Stimulated activated CD4-positive, alpha-beta T cell treated with anti-CD3 and anti-CD28 coated beads, Interleukin-2, amount 100 ng/mL, for 24 hours (primary cell): Measurements from ENCODE around the gene KHDC3L.
"Not testable (repeated sequence)": the region's sequence is repeated elsewhere in the genome, so short reads cannot be mapped to it uniquely, and the experiment has no call there.

Experiments used
- DNase-seq, 2 donors: peaks; one replicate each; pipeline ENCODE4 v3.0.0-alpha.2; 2020

The KHDC3L gene

GRCh38 chr6:73371984-73372383 lies 9.5 kb downstream of the KHDC3L start:
- no peak for DNase-seq

DNA sequence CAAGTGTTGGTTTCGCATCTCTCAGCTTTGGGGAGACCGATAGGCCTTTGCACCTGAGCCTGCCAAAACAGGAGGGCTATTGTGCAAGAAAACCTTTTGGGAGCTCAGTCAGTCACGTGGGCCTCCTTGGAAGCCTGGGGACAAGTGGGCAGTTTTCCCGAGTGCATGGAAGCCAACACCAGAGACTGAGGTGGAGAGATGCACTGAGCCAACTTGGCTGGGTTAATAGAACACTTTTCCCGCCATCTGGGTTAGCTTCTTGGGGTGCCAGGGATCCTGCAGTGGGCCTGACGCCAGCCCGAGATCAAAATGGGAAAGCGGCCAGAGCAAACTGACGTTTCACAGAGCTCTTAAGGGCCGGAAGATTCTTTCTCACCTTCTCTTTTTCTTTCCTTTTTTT lies 10.1 kb downstream of the KHDC3L start:
- no peak for DNase-seq

DNA sequence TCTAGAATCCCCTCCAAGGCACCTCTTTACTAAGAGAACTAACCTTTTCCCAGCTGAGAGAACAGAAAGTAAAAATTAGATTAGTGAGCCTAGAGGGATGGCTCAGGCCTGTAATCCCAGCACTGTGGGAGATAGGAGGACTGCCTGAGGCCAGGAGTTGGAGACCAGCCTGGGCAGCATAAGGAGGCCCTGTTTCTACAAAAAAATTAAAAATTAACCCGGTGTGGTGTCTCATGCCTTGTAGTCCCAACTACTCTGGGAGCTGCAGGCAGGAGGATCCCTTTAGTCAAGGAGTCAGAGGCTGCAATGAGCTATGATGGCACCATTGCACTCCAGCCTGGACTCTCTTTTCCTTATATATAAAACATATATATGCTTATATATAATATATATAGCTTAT lies 12.8 kb downstream of the KHDC3L start:
- DNase-seq: no peak

GRCh38 chr6:73377225-73377624 lies 14.8 kb downstream of the KHDC3L start:
- DNase-seq: no peak

- DNase-seq: not testable (repeated sequence)
These were observed 19.1 kb downstream of the KHDC3L start for GRCh38 chr6:73381531-73381930.

DNA sequence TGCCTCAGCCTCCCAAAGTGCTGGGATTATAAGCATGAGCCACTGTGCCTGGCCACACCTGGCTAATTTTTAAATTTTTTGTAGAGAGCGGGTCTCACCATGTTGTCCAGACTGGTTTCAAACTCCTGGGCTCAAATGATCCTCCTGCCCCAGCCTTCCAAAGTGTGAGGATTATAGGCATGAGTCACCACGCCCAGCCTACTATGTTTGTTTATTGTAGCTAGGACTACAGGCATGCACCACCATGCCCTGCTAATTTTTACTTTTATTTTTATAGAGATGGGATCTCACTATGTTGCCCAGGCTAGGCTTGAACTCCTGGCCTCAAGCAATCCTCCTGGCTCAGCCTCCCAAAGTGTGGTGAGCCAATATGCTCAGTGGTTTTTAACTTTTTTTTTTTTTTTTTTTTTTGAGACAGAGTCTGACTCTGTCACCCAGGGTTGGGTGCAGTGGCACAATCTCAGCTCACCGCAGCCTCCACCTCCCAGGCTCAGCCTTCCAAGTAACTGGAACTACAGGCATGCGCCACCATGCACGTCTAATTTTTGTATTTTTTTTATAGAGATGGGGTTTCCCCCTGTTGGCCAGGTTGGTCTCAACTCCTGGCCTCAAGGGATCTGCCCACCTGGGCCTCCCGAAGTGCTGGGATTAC lies 20.1 kb downstream of the KHDC3L start:
- DNase-seq: no peak

DNA sequence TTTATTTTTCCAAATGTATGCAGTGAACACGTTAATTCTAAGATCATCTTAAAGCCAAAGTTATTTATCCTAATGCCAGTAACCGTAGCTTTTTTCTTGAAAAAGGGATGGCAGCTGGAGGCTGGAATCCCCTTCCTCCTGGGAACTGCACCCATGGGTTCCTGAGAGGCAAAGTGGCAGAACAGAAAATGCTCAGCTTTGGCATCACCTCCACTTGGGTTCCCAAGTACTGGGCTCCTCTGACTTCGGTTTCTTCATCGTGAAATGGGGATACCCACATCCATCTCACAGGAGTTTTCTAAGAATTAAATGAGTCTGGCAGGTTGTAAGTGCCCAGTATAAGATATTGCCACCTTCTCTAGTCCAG lies 26.0 kb downstream of the KHDC3L start:
- no peak for DNase-seq

DNA sequence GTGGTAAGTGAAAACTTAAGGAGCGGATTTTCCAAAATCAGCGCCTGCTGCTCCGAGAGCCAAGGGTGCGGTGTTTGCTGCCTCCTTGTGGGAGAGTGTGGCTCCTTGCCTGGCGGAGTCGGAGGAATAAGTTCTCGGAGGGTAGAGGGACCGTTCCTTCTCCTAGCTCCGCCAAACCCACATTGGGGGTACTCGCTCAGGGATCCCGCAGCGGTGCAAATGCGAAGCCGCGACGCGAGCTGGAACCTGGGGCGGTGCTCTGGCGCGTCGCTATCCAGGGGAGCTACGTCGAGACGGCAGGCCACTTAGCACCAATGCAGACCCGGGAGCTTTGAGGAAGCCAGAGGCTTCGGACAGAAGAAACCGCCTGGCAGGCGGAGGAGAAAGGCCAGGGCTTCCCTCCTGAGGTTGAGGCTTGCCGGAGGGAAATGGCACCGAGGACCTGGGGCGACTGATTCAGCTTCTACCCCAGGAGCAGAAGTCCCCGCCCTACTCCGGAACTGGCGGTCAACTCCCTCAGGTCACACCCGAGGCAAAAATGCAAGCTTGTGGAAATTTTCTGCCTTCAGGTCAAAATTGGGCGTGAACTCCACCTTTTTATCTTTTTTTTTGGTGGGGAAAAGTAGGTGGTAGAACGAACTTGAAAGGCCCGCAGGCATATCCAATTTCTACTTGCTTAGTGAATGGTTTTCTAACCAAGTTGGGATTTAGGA lies 26.5 kb downstream of the KHDC3L start:
- DNase-seq: peak; percentile 58 to 64

GRCh38 chr6:73389854-73390253 lies 27.4 kb downstream of the KHDC3L start:
- no peak for DNase-seq

- no peak for DNase-seq
These were observed 29.2 kb downstream of the KHDC3L start for GRCh38 chr6:73391675-73392074.

- DNase-seq: peak in 1 of 2 donors; percentile 9
These were observed 29.7 kb downstream of the KHDC3L start for GRCh38 chr6:73392188-73392587.

DNA sequence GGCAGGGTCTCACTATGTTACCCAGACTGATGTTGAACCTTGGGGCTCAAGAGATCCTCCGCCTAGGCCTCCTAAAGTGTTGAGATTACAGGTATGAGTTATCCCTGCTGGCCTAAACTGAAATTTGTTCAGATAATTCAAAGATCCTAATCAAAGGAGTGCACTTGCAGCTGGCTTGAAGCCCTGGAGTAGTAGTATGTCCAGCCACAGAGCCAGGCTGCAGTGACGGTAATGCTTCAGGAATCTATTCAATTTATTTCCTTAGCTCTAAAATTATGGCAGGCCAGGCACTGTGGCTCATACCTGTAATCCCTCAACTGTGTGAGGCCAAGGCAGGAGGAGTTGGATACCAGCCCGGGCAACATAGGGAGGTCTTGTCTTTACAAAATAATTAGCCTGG lies 30.8 kb downstream of the KHDC3L start:
- no peak for DNase-seq

DNA sequence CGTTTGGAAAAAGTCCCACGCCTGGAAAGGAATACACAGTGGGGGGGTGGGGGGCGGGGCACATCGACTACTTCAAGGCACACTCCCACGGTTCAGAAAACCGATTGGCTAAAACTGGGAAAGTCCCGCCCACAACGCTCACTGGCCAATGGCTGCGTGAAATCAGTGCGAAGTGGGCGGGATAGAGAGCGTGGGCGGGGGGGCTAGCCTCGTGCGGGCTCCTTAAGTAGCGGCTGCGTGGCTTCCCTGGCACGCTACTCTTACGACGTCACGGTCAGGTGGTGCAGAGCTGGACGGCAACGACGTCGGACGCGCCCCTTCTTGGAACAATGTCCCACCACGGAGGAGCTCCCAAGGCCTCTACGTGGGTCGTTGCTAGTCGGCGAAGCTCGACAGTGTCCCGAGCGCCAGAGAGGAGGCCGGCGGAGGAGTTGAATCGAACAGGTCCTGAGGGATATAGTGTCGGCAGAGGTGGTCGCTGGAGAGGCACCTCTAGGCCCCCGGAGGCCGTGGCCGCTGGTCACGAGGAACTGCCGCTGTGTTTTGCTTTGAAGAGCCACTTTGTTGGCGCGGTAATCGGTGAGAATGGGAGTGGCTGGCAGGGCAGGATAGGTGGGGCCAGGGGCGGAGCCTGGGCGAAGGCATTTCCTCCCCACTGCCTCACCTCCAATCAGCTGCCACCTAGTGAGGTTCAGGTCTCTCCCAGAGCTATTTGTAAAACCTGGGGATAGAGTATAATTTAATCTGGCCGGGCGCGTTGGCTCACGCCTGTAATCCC lies 32.3 kb downstream of the KHDC3L start, which contains the start of gene DDX43:
DDX43 (plus strand) TSS at position 252 of the 778 bp plus-strand sequence; CDS start at position 330, 78 bp downstream.
- DNase-seq: peak; percentile 23 to 47

DNA sequence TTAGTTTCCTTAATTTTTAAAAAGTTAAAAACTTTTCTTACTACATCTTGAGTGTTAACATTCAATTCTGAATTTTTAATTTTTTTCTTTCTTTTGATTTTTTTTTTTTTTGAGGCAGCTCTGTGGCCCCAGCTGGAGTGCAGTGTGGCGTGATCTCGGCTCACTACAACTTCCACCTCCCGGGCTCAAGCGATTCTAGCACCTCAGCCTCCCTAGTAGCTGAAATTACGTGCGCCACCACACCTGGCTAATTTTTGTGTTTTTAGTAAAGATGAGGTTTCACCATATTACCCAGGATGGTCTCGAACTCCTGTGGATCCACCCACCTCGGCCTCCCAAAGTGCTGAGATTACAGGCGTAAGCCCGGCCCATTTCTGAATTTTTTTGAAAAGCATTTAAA lies 33.4 kb downstream of the KHDC3L start:
- DNase-seq: no peak

DNA sequence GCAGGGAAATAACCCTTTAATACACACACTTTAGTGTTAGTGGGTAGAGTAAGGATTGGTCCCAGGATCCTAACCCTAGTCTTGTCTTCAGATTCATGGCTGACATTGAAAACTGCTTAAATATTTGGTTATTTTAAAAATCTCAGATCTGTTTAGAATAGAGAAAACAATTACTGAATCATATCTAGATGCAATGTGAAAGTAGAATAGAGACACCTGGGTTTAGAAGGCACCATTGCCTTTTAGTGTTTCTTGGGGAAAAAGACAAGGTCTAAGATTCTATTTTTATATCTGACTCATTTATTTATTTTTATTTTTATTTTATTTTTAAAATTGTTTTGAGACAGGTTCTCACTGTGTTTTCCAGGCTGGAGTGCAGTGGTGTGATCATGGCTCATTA lies 38.2 kb downstream of the KHDC3L start:
- no peak for DNase-seq

GRCh38 chr6:73409395-73409794 lies 46.9 kb downstream of the KHDC3L start:
- DNase-seq: no peak

DNA sequence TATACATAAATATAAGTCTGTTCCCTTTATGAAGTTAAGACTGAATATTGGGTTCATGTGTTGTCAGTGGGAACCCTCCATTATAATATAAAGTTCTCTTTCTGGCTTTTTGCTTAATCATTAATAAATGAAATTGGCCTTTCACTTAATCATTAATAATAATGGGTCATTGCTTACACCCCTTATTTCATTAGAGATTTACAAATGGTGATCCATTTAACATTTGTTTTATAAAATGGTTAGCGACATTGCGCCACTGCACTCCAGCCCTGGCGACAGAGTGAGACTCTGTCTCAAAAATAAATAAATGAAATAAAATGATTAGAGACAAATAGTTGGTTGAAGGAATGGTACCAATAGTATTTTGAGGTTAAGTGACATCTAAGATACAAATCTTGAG lies 50.6 kb downstream of the KHDC3L start:
- DNase-seq: no peak
